NCI-H2227 treated with DMSO at 0.1 percent for 48 hours (cell line): ENCODE results near the gene ZNFX1.
"Not testable (repeated sequence)": the region's sequence is repeated elsewhere in the genome, so short reads cannot be mapped to it uniquely, and the experiment has no call there.

Experiments used
- DNase-seq: peaks from one replicate; lab custom pipeline; 2025; lab: John Stamatoyannopoulos, UW

Gene ZNFX1

GRCh38 chr20:49210101-49210756 lies 67.6 kb downstream of the ZNFX1 start:
- no peak for DNase-seq

DNA sequence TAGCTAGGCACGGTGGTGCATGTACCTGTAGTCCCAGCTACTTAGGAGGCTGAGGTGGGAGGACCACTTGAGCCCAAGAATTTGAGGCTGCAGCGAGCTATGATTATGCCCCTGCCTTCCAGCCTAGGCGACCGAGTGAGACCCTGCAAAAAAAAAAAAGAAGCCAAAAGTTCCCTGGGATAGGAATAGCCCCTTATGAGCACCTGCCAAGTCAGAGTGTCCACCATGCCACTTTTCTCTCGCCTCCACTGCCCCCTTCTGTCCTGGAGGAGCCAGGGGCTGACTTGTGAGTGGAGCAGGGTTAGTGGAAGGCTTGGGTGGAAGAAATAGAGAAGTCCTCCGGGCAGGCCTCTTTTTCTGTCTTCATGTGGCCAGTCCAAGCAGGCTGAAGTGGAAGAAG lies 70.8 kb downstream of the ZNFX1 start:
- DNase-seq = no peak

DNA sequence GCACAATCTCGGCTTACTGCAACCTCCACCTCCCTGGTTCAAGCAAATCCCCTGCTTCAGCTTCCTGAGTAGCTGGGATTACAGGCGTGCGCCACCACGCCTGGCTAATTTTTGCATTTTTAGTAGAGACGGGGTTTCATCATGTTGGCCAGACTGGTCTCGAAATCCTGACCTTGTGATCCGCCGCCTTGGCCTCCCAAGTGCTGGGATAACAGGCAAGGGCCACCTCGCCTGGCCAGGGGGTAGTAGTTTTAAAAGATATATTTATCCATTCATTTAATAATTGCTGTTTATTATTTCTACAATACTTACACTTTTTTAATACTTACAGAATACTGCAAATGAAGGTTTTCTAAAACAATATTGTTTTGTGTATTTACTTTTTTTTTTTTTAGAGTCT lies 74.1 kb downstream of the ZNFX1 start:
- DNase-seq = no peak

- DNase-seq = no peak
Observed at GRCh38 chr20:49203011-49203410, 74.8 kb downstream of the ZNFX1 start.

DNA sequence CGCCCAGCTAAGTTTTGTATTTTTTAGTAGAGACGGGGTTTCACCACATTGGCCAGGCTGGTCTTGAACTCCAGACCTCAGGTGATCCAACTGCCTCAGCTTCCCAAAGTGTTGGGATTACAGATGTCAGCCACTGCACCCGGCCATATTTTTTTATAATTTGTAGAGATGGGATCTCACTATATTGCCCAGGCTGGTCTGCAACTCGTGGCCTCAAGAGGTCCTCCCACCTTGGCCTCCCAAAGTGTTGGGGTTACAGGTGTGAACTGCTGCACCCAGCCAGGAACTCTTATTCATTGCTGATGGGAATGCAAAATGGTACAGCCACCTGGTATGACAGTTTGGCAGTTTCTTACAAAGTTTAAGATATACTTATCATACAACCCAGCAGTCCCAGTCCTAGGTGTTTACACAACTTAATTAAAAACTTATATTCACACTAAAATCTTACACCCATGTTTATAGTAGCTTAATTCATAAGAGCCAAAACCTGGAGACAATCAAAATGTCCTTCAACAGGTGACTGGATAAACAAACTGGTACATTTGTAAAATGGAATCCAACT lies 78.0 kb downstream of the ZNFX1 start:
- DNase-seq = no peak

- DNase-seq = not testable (repeated sequence)
Observed at GRCh38 chr20:49192944-49193518, 84.8 kb downstream of the ZNFX1 start.
